ENCODE results near the gene STOM. TPM values are rescaled to one million over a fixed set of nuclear protein-coding genes. Genes with fewer than 3 reads are reported as not detected.

The STOM gene
- polyA plus RNA-seq, 1 of the 3 experiments (the other 2 are of a cell fraction): 40.5 TPM

GRCh38 chr9:121300283-121301119 lies 69.5 kb downstream of the STOM start (continued):
- TF ChIP-seq SIN3A (IDR thresholded peaks at IDR 0.05; ENCODE audit: borderline replicate concordance, low read depth, low read length) (no peak), IRF3 (IDR thresholded peaks at IDR 0.05; ENCODE audit: low read depth, low read length) (no peak)

GRCh38 chr9:121299467-121300282 lies 70.4 kb downstream of the STOM start:
- no peaks in the 10 kb centered on the region for H3K27me3 ChIP-seq (ENCODE audit: insufficient read depth)
- peaks cover 0 to 26% of the 10 kb centered on the region in 2 experiments for H3K36me3 ChIP-seq (replicated peaks in 1 of 2; ENCODE audit: control insufficient read depth in 1 of 2, insufficient read depth in 2 of 2, low read length in 1 of 2)
- H3K9me2 ChIP-seq: no peaks in the 10 kb centered on the region
- H3K4me3 ChIP-seq (ENCODE audit: low read depth in 2 of 2, low read length in 1 of 2): peak overlapping the region; percentile 47 to 50
- H3F3A ChIP-seq (replicated peaks; ENCODE audit: insufficient read depth): peaks cover 10% of the 10 kb centered on the region
- H3K4me1 ChIP-seq (ENCODE audit: control insufficient read depth in 1 of 2, insufficient read depth in 2 of 2, low read depth in 1 of 2, low read length in 1 of 2): peaks cover 0 to 19% of the 10 kb centered on the region in 2 experiments; a peak in 2 of 4 replicates
- ChIA-PET POLR2A (no interaction called here), CTCF (interaction anchor here (0.8 to 5.6 kb wide), 6 partner anchors 21 to 86 kb away, joined by 3 to 35 read pairs (median 4); no protein-coding TSS in a partner anchor)
- peak overlapping the region; percentile 18; the same call in 1 of the 2 replicates for H3K9ac ChIP-seq
- peak overlapping the region; percentile 74 for H3K4me2 ChIP-seq
- H3K9me3 ChIP-seq: no peaks in the 10 kb centered on the region
- no peaks in the 10 kb centered on the region for H4K20me1 ChIP-seq (ENCODE audit: insufficient read depth)
- 55% methylated on average over 19 of the region's 74 CpGs for WGBS (ENCODE audit: low lambda C conversion rate)
- peak; percentile 85 for DNase-seq
- peak overlapping the region; percentile 35; the same call in 1 of the 2 replicates for H2AFZ ChIP-seq (ENCODE audit: low read depth)
- no peak overlapping the region for H3K27ac ChIP-seq (ENCODE audit: low read depth in 2 of 2, low read length in 1 of 2)
- H3K79me2 ChIP-seq (ENCODE audit: insufficient read depth): 0 out of 2 replicates have a peak, but pooled peaks cover 3% of the 10 kb centered on the region
- no peak for TF ChIP-seq PBX3 (IDR thresholded peaks at IDR 0.05)
- no peak for TF ChIP-seq TAF1 (IDR thresholded peaks at IDR 0.05; ENCODE audit: borderline replicate concordance, low read depth, low read length)
- no peak for TF ChIP-seq GABPA (IDR thresholded peaks at IDR 0.05; ENCODE audit: low read depth)

GRCh38 chr9:121298689-121299466 lies 71.2 kb downstream of the STOM start:
- Histone ChIP-seq H3K4me3 (ENCODE audit: low read depth in 2 of 2, low read length in 1 of 2) (no peak overlapping the region; a peak in 1 of 4 replicates), H3K27ac (ENCODE audit: low read depth in 2 of 2, low read length in 1 of 2) (no peak overlapping the region)

More at GRCh38 chr9:121298689-121299466, 71.2 kb downstream of the STOM start:
- H4K20me1 ChIP-seq (ENCODE audit: insufficient read depth): no peaks in the 10 kb centered on the region
- no peak overlapping the region for H2AFZ ChIP-seq (ENCODE audit: low read depth)
- no peaks in the 10 kb centered on the region for H3K9me3 ChIP-seq
- H3K4me1 ChIP-seq (ENCODE audit: control insufficient read depth in 1 of 2, insufficient read depth in 2 of 2, low read depth in 1 of 2, low read length in 1 of 2): peaks cover 0 to 19% of the 10 kb centered on the region in 2 experiments; a peak in 2 of 4 replicates
- H3K9ac ChIP-seq: no peak overlapping the region
- 0 out of 2 replicates have a peak, but pooled peaks cover 3% of the 10 kb centered on the region for H3K79me2 ChIP-seq (ENCODE audit: insufficient read depth)
- no peaks in the 10 kb centered on the region for H3K9me2 ChIP-seq
- no peak for DNase-seq
- CTCF ChIA-PET: interaction anchor here (0.8 to 5.6 kb wide), 6 partner anchors 20 to 99 kb away, joined by 3 to 35 read pairs (median 4); no protein-coding TSS in a partner anchor
- no peaks in the 10 kb centered on the region for H3K27me3 ChIP-seq (ENCODE audit: insufficient read depth)
- peaks cover 0 to 18% of the 10 kb centered on the region in 2 experiments for H3K36me3 ChIP-seq (replicated peaks in 1 of 2; ENCODE audit: control insufficient read depth in 1 of 2, insufficient read depth in 2 of 2, low read length in 1 of 2)
- TF ChIP-seq SIN3A (IDR thresholded peaks at IDR 0.05; ENCODE audit: borderline replicate concordance, low read depth, low read length) (no peak), MXI1 (IDR thresholded peaks at IDR 0.05; ENCODE audit: low read depth, low read length) (no peak), TEAD4 (IDR thresholded peaks at IDR 0.05; ENCODE audit: borderline replicate concordance, insufficient read depth) (no peak), CHD2 (IDR thresholded peaks at IDR 0.05; ENCODE audit: low read length, partially characterized antibody) (no peak), NRF1 (IDR thresholded peaks at IDR 0.05; ENCODE audit: low read depth, low read length) (no peak)
- H3K4me2 ChIP-seq: peak overlapping the region; percentile 74; the same call in 1 of the 2 replicates
- H3F3A ChIP-seq (replicated peaks; ENCODE audit: insufficient read depth): peaks cover 10% of the 10 kb centered on the region
- 78% methylated on average over 13 of the region's 13 CpGs for WGBS (ENCODE audit: low lambda C conversion rate)
- POLR2A ChIA-PET: no interaction called here
